NB4 (cell line): Measurements from ENCODE around the gene KCNK18.

Experiments used
- CTCF ChIP-seq: IDR thresholded peaks from one replicate; pipeline ENCODE4 v1.5.1; 2012; ENCODE audit warnings: low read depth, low read length
- MAX ChIP-seq: IDR thresholded peaks from 2 replicates; pipeline ENCODE4 v1.6.1; 2011; ENCODE audit warnings: low read depth, low read length
- POLR2A ChIP-seq: IDR thresholded peaks from 2 replicates; pipeline ENCODE4 v1.6.1; 2011; ENCODE audit warnings: mild to moderate bottlenecking; ENCODE audit not compliant: insufficient read length; ENCODE audit errors: extremely low read depth

- no peak for TF ChIP-seq POLR2A
- TF ChIP-seq CTCF: no peak
- no peak for TF ChIP-seq MAX
These were observed 25.8 kb downstream of the KCNK18 start for GRCh38 chr10:117222976-117223692.
